Stimulated activated CD4-positive, alpha-beta T cell treated with anti-CD3 and anti-CD28 coated beads, Interleukin-12 subunit alpha, Interleukin-12 subunit beta, amount 100 ng/mL, for 4 hours (primary cell): ENCODE results near the gene MRPL12.
"Not testable (repeated sequence)": the region's sequence is repeated elsewhere in the genome, so short reads cannot be mapped to it uniquely, and the experiment has no call there.

ENCODE experiments used
- DNase-seq: peaks from one replicate; pipeline ENCODE4 v3.0.0-alpha.2; 2020

Gene MRPL12

DNA sequence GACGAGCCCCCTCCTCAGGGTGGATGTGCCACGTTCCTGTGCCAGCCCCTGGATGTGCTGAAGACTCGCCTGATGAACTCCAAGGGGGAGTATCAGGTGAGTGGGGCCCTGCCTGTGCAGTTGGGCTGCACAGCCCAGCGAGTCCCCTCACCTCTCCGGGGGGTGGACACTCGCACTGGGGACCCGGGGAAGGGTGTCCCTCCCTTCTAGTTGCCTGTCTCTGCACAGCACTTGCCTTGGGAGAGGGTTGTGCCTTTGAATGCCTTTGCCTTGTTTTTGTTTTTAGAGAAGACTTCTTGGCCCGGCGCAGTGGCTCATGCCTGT, 14.6 kb downstream of the MRPL12 start:
- DNase-seq, result no peak

DNA sequence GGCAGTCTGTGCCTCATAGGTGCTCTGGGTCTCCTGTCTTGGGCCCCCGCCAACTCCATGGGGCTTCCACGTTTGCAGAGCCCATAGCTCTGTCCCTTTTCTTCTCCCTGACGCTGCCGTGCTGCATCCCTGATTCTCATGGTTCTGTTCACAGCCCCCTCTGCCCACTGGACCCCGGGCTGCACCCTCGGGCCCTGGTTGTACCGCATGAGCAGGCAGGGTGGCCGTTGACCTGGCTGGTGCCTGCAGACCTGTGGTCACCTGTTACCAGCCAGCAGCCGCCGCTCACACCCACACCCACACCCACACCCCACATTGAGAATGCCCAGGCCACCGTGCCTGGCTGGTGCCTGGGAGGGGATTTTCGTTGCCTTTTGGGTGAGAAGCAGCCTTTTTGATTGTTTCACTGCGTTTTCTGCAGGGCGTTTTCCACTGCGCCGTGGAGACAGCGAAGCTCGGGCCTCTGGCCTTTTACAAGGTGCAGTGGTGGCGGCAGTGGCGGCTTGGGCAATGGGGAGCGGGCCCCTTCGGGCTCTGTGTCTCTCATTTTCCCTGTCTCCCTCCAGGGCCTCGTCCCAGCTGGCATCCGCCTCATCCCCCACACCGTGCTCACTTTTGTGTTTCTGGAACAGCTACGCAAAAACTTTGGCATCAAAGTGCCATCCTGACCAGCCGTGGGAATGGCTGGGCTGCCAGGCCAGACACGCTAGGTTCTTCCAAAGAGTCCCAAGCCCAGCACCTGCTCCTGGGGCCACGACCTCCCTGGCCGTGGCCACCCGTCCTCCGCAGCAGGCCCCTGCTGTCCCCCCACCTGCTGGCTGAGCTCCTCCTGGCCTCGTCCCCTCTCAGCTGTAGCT, 16.5 kb downstream of the MRPL12 start:
- DNase-seq, result no peak

DNA sequence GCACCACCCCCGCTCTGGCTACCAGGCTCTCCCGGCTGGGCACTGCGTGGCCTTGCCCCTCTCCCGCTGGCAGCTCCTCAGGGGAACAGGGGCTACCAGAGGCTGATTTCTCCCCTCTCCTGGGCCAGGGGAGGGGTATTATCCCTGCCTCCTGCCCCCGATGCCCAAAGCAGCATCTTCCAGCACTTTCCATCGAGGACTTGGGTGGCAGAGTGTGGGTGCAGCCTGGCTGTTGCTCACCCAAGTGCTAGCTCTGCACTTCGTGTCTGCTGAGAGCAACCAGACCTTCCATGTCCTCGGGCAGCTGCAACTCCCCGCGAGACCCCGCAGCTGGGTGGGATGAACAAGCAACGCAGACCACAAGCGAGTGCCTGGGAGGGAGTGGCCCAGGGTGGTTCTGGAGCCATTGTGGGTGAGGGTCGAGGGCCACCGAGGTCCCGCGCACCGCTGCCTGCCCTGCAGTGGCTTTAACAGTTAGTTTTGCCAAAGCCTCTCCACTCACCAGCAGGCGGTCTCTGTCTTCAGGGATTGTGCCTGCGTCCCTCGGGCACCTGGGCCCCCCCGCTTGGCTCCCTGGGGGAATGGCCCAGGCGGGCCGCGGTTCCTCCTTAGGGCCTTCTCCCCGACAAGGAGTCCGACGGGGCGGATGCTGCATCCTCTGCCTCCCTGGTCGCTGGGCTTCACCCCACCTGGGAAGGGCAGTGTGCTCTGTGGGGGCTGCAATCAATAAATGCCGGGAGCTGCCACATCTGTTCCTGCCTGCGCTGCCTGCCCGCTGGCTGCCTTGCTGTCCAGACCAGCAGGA, 17.3 kb downstream of the MRPL12 start:
- DNase-seq, result no peak

DNA sequence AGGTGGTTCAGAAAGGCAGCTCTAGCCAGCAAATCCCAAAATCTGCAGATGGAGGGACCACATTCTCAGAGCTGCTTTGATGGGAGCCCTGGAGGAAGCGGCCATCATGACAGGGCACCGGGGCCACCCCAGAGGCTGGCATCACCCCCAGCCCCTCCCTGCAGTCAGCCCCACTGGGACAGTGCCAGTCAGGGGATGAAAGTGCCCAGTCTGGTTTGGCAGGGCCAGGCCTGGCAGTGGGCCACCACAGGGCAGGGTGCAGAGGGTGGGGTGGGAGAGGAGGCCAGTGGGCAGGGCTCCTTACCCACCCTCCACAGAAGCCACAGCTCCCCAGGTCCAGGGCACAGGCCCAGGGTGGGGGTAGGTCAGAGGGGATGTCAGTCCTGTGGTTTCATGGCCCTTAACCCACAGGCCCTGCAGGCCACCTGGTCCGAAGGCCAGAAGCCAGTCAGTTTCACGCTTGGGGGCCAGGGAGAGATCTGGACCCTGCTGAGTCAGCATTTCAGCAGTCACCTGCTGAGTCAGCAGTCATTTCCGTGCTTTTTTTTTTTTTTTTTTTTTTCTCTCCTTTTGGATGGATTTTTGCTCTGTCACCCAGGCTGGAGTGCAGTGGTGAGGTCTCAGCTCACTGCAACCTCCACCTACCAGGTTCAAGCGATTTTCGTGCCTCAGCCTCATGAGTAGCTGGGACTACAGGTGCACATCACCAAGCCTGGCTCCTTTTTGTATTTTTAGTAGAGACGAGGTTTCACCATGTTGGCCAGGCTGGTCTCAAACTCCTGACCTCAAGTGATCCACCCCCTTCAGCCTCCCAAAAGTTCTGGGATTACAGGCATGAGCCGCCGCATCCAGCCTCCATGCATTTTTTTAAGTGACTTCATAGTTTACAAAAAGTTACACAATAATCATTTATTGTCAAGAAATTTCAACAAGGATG, 19.3 kb downstream of the MRPL12 start:
- no peak for DNase-seq

DNA sequence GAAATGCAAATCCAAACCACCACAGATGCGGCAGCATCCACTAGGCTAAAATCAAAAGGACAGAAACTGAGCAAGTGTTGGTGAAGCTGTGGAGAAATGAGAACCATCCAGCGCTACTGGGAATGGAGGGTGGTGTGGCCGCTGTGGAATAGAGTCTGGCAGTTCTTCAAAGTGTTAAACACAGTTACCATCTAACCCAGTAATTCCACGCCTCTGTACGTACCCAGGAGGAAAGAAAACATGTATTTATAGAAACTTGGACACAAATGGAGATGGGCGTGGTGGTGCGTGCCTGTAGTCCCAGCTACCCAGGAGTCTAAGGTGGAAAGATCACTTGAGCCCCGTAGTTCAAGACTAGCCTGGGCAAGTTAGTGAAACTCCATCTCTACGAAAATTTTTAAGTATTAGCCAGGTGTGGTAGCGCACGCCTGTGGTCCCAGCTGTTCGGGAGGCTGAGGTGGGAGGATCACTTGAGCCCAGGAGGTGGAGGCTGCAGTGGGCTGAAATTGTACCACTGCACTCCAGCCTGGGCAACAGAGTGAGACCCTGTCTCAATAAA, 20.6 kb downstream of the MRPL12 start:
- no peak for DNase-seq

DNA sequence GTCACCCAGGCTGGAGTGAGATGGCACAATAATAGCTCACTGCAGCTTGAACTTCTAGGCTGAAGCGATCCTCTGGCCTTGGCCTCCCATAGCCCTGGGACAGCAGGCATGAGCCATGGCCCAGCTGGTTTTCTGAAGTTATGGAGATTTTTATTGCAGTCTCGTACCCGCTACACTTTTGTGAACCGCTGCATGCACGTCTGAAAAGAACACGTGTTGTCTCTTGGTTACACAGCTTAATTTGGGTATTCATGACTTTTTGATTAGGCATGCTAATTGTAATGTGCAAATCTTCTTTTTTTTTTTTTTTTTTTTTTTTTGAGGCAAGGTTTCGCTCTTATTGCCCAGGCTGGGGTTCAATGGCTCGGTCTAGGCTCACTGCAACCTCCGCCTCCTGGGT, 22.3 kb downstream of the MRPL12 start:
- DNase-seq, result no peak

DNA sequence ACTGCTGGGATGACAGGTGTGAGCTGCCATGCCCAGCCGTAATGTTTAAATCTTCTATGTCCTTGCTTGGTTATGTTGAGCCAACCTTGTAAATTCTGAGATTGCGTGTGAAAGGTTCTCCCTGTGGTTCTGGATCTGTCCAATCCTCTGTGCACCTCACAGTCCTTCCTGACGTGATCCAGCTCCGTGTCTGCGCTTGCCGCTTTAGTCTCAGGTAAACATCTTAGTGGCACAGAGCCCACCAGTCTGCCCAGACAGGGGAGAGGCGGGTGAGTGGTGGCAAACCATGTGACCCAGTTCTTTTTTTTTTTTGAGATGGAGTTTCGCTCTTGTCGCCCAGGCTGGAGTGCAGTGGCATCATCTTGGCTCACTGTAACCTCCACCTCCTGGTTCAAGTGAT, 22.8 kb downstream of the MRPL12 start:
- no peak for DNase-seq

DNA sequence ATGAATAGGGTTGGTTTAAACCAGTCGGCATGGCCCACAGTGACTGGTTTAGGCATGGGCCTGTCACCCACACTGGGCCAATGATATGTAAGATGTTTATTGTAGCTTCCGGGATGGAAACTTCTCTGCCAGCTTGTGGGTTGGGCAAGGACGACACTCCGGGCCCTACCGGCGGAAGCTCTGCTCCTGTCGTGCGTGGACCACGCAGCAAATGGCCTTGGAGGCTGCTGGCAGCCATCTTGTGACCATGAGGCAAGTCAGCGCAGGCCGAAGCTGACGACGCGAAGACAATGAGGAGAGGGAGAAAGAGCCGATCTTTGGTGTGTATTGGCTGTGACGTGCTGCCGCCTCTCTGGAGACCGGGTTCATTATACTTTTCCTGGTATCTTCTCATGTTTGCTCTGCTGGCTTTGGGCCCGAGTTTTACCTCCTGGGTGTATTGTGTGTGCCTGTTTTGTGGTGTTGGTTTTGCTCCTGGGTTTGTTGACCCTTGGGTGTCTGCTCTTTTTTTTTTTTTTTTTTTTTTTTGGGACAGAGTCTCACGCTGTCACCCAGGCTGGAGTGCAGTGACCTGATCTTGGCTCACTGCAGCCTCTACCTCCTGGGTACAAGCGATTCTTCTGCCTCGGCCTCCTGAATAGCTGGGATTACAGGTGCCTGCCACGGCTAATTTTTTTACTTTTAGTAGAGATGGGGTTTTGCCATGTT, 24.3 kb downstream of the MRPL12 start:
- DNase-seq, result no peak

DNA sequence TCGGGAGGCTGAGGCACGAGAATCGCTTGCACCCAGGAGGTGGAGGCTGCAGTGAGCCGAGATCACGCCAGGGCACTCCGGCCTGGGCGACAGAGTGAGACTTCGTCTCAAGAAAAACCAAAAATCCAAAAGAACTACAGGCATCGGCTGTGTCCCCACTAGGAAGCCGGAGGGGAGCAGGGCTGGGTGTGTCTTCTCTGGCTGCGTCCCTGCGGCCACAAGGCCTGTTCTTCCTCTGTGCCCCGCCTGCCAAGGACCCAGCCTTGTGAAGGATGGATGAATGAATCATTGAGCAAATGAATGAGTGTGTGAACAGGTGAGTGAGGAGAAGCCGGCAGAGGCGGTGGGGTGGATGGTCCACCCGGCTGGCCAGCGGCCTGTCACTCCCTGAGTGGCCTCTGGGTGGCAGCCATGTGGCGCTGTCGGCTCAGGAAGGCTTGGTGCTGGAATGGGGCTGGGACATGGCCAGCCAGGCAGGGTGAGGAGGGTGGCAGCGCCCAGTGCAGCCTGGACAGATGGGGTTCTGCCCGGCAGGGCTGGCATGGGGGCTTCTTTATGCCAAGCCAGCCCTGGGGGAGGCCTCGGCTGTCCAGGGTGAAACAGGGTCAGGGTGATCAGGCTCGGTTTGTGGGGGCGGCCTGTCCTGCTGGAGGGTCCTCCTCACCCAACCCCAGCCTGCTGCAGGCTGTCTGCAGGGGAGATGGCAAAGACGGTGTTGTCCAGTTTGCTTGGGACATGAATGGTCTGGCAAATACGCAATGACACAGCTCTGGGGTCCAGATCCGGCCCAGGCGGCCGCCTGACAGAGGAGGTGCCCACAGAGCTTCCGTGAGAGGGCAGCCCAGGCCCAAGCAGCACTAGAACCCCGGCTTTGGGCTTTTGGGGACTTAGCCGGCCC, 30.6 kb downstream of the MRPL12 start:
- DNase-seq, result peak; percentile 65

DNA sequence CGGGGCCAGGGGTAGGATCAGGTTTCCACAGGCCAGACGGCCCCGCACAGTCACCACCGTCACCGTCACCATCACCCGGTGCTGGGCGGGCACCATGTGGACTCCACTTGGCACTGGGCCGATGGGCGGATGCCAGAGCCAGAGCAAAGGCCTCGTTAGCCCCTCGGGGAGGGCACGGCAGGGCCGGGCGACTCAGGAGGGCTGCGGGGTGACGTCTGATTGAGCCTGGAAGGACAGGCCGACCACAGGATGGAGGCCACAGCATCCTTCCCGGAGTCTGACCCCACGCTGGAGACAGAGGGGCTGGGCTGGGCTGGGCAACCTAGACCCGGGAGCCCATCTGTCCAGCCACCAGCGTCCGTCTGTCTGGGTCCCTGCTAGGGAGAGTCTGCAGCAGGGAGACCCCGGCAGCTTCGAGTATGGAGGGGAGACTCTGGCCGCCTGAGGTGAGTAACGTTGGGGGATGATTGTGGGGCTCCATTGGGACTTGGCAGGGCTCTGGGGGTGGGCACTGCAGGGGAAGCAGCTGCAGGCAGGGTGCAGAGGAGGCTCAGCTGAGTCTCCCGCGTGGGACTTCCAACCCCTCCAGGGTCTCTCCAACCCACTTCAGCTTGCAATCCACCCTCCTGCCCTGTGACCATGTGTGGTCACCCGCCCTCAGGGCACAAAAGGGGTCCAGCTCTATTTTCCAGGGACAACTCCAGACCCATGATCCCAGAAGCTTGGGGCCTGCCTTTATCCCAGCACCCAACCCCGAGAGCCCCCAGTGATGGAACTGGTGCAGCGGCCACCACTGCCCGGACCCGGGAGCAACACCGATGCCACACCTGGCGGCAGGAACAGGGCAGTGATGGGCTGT, 31.5 kb downstream of the MRPL12 start:
- DNase-seq, result no peak

DNA sequence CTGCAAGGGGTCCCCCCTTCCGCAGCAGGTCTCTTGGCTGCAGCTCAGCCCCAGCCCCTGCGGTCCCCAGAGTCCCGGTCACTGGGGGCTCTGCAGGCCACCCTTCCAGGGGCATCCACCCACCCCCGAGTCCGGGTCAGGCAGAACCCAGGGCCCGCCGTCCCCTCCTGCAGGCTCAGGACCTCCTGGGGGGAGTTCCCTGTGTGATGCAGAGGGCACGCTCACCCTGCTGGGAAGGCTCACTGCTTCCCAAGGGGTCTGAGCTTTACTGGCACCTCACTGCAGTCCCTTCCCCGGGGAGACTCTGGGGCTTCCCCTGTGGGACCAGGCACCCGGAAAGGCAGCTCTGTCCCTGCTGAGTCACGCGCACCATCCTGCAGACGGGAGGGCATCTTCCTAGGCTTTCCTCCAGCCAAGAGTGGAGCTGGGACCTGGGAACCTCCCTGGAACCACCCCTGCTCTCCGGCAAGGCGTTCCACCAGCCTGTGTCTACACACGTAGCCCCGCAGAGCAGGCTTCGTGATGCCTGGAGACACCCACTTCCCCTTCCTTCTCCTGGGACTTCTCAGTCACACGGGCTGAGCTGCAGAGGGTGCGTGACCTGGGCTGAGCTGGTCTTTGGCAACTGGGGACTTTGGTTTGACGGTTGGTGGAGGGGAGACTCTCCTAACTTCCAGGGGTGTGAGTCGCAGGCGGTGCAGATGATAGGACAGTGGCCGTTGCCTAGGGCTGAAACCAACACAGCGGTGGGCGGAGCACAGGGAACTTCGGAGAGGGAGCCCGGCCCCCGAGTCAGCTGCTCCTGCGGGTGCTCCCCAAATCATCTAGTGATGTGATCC, 32.3 kb downstream of the MRPL12 start:
- no peak for DNase-seq

DNA sequence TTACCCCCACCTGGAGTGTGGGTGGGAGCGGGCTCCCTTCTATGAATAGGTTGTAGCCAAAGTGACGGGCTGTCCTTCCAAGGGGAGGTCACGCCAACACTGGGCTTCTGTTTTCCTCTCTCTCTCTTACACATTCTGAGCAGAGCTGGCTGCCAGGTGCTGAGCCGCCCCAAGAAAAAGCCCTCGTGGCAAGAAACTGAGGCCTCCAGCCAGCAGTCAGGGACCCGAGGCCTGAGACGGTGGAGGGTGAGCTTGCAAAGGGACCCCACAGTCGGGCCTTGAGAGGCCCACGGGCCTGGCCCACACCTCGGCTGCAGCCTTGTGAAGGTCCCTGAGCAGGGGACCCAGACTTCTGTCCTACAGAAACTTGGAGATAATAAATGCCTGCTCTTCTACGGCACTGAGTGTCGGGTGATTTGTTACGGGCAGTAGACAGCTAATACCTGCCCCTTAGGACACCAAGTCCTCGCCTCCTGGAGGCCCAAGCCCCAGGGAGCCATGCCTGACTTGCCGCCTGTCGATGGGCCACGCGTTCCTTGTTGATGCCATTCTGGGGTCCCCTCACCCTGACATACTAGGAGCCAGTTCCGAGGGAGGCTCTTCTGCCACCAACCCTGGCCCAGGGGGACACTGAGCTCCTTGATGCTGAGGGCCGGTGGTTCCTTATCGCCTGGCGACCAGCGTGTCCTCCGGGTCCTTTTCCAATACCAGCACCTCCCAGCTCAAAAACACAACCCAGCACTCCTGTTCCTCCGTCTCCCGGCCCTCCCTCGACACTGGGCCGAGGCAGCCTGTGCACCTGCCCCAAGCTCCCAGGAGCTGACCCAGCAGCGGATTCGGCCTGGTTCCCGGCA, 35.0 kb downstream of the MRPL12 start:
- no peak for DNase-seq

DNA sequence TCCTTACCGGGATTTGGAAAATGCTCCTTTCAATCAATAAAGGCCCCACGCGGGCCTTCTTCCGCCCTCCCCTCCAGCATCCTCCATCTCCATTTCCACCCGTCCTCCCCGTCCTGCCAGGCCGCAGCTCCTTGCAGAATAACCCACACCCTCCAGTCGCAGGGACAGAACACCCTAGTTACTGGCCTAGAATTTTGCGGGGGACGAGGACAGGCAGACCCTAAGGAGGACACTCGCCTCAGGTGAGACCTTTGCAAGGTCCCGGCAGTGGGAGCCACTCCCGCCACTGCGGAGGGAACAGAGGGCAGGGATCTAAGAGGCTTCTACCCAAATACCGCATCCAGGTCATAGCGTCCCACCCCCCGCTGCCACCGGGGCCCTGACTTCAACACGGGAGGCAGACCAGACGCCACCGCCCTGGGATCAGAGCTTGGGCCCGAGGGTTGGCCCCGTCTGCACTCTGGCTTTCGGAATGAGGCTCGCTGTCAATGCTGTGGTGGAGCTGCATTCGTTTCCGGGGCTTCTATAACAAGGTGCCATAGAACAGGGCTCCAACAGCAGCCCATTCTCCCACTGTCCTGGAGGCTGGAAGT, 35.7 kb downstream of the MRPL12 start:
- DNase-seq, result no peak

DNA sequence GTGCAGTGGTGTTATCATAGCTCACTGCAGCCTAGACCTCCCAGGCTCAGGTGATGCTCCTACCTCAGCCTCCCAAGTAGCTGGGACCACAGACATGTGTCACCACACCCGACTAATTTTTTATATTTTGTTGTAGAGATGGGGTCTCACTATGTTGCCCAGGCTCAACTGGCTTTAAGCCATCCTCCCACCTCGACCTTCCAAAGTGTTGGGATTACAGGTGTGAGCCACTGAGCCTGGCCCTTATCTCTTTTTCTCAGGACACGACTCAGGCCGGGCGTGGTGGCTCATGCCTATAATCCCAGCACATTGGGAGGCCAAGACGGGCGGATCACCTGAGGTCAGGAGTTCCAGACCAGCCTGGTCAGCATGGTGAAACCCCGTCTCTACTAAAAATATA, 36.4 kb downstream of the MRPL12 start:
- not testable (repeated sequence) for DNase-seq

DNA sequence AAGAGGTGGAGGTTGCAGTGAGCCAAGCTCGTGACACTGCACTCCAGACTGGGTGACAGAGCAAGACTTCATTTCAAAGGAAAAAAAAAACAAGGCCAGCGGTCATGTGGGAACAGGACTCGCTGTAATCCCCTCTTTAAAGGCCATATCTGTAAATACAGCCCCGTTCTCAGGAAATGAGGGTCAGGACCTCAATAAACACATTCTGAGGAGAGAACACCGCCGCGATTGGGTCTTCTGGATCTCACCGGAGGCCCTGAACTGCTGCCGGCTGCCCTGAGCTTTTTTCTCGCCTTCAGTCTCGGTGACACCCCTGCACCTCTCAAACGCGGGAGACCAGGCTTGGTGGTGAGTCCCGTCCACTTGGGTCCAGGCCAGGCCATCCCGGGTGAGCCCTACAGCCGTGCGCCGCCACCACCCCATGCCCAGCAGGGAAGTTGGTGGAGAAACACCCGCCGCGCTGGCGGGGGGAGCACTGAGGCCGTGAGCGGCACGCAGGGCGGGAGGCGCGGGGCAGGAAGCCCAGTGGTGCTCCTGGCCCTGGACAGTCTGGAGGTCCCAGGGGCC, 37.3 kb downstream of the MRPL12 start:
- DNase-seq, result no peak

DNA sequence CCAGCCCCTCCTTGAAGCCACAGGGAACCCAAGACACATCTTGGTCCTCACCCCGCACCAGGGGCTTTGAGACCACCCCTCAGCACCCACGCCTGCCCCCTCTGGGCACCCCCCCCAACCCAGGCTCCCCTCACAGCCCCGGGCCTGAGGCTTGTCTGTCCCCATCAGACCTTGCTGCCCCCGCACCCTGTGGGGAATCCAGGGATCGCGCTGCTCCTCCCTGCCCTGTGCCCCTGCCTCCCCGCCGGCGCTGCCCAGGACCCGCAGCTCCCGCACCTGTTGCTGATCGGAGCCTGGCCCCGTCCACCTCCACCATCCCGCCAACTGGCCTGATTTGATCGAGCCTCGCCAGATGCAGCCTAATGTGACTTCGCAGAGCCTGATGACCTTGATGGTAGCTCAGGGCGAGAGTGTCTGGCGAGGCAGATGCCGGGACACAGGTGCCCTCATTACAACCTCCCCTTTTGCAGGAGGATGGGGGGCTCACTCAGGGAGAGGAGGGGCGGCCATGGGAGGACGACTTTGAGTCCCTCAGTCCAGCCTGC, 38.0 kb downstream of the MRPL12 start:
- no peak for DNase-seq
